Activated CD8-positive, alpha-beta memory T cell treated with anti-CD3 and anti-CD28 coated beads, Interleukin-2, amount 50 U/mL, for 1 hour (primary cell): Measurements from ENCODE around the gene VAT1.
"Not testable (repeated sequence)": the region's sequence is repeated elsewhere in the genome, so short reads cannot be mapped to it uniquely, and the experiment has no call there.

Experiments
- DNase-seq: peaks from one replicate; pipeline ENCODE4 v3.0.0-alpha.2; 2020; ENCODE audit errors: extremely low read depth

The VAT1 gene

GRCh38 chr17:42973323-42973722 is 48.9 kb downstream of the VAT1 start:
- DNase-seq: not testable (repeated sequence)

GRCh38 chr17:42971589-42971988 is 50.6 kb downstream of the VAT1 start:
- DNase-seq: no peak

GRCh38 chr17:42969001-42969581 is 53.1 kb downstream of the VAT1 start:
- DNase-seq: no peak

- no peak for DNase-seq
Measured at GRCh38 chr17:42967925-42968324, 54.3 kb downstream of the VAT1 start.
